Gastroesophageal sphincter (tissue), 3 donors: ENCODE measurements around the gene TOMM20.

Experiments used
- EP300 ChIP-seq: sonication (generic); formaldehyde crosslinking; IDR thresholded peaks from one replicate; pipeline ENCODE4 v1.6.1; 2017; ENCODE audit warnings: antibody characterized with exemption, mild to moderate bottlenecking
- TF ChIP-seq, protein P1 (sequence below), 4 experiments: fragments of 200-600 bp in 2 of 4; fragments of 450-650 bp in 2 of 4; sonication (generic) in 1 of 4; IDR thresholded peaks; one replicate each; pipeline ENCODE4 v1.5.1; 2017 to 2019; ENCODE audit warnings: antibody characterized with exemption in 4 of 4, mild to moderate bottlenecking in 2 of 4, moderate library complexity in 2 of 4

- TF ChIP-seq, protein P1, sequence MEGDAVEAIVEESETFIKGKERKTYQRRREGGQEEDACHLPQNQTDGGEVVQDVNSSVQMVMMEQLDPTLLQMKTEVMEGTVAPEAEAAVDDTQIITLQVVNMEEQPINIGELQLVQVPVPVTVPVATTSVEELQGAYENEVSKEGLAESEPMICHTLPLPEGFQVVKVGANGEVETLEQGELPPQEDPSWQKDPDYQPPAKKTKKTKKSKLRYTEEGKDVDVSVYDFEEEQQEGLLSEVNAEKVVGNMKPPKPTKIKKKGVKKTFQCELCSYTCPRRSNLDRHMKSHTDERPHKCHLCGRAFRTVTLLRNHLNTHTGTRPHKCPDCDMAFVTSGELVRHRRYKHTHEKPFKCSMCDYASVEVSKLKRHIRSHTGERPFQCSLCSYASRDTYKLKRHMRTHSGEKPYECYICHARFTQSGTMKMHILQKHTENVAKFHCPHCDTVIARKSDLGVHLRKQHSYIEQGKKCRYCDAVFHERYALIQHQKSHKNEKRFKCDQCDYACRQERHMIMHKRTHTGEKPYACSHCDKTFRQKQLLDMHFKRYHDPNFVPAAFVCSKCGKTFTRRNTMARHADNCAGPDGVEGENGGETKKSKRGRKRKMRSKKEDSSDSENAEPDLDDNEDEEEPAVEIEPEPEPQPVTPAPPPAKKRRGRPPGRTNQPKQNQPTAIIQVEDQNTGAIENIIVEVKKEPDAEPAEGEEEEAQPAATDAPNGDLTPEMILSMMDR (IDR thresholded peaks at IDR 0.05), result no peak
- no peak for TF ChIP-seq EP300
Observed at GRCh38 chr1:235136111-235136510, 7.5 kb upstream of the TOMM20 start.
